T-helper 2 cell treated with Interferon-gamma antibody and Interleukin-4, amounts not matched to agents 100 ng/mL and 5 ng/mL, for 36 hours (primary cell): ENCODE measurements around the gene AHRR. TPM values are rescaled to one million over a fixed set of nuclear protein-coding genes. Genes with fewer than 3 reads are reported as not detected.
"Not testable (repeated sequence)": the region's sequence is repeated elsewhere in the genome, so short reads cannot be mapped to it uniquely, and the experiment has no call there.

Source experiments
- intact Hi-C: fragments of 100-400 bp; cut with micrococcal nuclease; formaldehyde crosslinking; loops from one replicate; pipeline ENCODE4 v1.15.1; 2023
- total RNA-seq: library from RNA; stranded (reverse); gene quantifications from 2 replicates; pipeline ENCODE4 v1.2.3, GENCODE V29; 2022

Gene AHRR
- total RNA-seq, 1 donor from 2014 or later: 39.4 TPM

DNA sequence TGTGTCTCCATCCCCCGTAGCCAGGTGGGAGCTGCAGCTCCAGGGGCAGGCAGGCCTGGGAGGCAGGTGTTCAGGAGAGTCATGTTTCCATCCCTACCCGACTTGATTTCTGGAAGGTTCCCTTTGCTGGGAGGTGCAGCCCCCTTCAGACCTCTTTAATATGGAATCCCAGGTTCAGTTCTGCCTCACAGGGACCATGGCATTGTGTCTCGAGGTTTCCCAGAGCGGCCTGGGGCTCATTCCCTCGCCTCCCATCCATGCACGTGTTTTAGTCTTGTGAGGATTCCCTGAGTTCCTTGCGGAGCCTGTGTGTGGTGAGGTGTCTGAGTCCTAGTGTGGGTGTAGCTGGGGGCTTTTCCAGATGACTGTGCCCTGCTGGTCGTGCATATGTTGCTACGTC, 16.5 kb upstream of the AHRR start:
- intact Hi-C loops: no loop called here

DNA sequence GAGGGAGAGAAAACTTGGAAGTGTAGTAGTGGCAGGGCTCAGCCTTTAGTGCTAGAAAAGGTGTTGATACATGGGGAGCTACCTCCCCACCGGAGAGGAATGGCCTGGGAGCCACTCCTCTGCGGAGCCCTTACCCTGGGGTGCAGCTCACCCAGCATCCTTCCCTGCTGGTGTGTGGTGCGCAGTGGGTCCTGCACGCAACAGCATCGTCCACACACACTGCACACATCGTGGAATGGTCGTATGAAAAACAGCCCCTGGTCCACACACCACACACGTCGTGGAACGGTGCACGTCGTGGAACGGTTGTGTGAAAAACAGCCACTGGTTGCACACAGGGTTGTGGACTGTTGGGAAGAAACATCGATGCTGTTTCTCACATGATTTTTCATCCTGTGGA, 16.1 kb upstream of the AHRR start:
- intact Hi-C loops: no loop called here

DNA sequence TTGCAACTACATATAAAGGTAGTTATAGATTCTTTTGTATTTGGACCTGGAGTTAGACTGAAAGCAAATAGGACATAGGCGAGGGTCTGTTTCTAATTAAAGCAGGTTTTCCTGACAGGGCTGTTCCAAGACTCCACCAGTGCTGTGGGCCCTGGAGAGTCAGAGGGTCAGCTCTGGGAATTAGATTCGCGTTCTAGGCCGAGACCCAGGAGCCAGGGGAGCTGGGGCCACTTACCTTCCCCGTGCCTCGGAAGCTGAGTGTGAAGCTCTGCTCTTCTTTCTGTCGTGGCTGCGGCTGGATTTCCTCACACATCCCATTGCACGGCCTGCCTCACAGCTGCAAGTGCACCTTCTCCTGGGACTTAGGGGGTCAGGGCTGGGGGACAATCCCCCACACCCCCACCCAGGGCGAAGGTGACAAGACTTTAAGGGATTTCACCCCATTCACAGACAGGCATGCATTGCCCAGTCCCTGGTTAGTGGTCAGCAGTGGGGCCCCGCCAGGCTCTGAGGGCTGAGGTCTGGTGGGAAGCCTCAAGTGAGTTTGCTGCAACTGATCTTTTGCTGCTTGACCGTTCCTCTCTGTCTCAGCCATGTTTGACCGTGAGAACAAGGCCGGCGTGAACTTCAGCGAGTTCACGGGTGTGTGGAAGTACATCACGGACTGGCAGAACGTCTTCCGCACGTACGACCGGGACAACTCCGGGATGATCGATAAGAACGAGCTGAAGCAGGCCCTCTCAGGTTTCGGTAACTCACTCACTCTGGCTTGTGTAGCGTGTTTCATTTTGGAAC, 15.3 kb upstream of the AHRR start:
- intact Hi-C loops: no loop called here

DNA sequence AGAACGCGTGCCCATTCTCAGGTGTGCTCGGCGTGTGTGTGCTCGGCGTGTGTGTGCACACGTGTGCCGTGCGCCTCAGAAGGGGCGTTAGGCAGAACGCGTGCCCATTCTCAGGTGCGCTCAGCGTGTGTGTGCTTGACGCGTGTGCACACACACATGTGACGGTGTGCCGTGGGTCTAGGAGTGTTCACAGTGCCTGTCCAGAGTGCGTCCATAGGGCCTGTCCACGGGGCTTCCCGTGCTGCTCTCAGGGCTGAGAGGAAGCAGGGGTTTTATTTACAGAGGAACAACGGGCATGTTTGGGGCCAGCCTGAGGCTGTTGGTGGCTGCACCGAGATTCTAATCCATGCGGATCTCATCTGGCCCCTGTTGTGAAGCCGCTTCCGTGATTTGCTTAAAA, 14.2 kb upstream of the AHRR start:
- intact Hi-C loops: no loop called here

DNA sequence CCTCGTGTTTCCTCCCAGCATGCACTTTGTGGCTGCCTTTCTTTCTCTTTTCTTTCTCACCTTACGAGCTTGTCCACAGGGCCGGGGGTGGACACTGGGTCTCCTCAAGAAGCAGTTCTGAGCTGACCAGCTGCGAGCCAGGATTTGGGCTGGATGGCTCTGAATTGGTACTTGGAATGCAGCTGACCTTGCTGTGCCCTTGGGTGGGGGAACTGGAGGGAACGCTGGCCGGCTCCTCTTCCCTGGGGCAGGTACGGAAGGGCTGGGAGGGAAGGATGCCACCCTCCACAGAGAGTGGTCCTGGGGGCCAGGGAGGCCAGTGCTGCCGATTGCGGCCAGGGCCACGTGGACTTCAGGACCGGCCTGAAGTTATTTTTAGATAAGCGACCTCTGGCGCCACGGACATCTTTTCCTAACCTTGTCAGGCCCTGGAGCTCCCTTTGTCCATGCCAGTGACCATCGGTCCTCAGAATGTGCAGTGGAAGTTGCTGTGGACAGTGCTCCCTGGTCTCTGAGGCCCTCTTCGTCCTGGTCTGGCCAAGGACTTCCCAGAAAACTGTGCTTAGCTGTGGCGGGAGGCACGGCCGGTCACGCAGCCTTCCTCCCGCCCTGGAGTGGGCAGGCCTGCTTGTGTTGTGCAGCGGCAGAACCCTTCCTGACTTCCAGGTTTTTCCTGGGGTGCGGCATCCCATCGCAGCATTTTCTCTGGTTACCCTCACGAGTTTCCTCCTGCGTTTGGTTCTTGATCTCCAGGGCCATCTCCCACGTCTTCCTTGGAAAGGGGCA, 13.5 kb upstream of the AHRR start:
- intact Hi-C loops: no loop called here

DNA sequence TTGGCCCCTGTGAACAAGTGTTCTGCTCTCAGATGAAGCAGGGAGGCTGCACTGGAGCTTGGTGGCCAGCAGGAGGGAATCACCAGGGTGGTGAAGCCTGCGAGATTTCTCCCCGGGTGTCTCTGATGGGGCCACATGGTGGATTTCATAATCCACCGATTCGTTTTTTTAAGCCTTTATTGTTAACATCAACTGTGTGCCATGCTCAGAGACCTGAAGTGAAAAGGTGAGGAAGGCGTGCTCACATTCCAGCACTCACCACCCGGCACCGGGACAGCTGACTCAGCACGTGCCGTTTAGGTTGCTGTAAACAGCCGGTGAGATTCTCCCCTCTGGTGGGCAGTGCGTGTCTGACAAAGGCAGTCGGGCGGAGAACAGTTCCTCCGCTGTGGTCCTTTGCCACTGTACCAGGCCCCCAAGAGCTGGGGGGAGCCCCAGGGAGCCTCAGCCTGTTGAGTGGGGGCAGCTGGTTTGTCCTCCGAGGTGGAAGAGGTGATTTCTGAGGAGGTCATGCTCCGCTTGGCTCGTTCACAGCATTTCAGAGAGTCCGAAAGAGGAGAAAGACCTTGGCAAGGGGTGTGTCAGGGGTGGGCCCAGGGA, 12.7 kb upstream of the AHRR start:
- intact Hi-C loops: no loop called here

DNA sequence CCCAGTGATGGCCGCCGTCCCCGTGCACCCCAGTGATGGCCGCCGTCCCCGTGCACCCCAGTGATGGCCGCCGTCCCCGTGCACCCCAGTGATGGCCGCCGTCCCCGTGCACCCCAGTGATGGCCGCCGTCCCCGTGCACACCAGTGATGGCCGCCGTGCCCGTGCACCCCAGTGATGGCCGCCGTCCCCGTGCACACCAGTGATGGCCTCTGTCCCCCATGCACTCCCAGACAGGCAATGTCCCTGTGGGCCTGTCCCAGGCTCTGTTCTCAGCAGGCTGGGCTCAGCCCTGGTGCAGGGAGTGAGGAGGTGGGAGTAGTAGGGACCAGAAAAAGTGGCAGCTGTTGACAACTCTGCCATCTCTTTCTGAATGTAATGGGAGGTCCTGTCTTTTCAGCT, 11.7 kb upstream of the AHRR start:
- intact Hi-C loops: not testable (repeated sequence)

DNA sequence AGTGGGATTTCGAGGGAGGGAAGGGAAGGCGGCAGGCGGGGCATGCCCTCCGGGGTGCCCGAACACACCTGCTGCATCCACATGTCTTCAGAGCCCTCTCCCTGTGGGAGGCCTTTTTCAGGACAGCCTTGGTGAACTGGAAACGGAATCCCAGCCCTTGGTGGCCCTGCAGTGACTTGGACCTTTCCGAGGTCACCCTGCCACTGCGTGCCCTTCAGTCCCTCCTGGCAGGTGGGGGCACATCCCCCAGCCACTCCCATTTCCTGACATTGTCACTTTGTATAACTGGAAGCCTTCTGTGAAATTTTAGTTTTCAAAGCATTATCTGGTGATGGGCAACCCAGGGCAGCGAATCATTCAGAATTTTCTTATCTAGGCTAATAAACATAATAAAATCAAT, 11.0 kb upstream of the AHRR start:
- intact Hi-C loops: no loop called here

DNA sequence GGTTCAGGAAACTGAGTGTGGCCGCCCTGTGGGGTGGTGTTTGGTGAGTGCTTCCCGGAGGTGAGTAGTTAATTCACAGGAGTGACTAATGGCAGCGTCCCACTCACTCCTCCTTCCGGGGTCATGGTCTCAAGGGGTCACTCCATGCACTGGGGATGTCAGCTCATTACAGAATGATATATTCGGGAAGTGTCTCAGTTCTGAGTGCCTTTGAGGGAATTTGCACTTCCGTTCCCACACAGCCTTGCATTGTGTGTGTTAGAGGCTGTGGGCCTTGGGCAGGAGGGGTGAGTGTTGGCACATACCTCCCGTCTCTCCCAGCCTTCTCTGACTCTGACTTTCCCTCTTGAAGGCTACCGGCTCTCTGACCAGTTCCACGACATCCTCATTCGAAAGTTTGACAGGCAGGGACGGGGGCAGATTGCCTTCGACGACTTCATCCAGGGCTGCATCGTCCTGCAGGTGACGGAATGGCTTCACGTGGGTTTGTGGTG, 10.5 kb upstream of the AHRR start:
- intact Hi-C loops: no loop called here

DNA sequence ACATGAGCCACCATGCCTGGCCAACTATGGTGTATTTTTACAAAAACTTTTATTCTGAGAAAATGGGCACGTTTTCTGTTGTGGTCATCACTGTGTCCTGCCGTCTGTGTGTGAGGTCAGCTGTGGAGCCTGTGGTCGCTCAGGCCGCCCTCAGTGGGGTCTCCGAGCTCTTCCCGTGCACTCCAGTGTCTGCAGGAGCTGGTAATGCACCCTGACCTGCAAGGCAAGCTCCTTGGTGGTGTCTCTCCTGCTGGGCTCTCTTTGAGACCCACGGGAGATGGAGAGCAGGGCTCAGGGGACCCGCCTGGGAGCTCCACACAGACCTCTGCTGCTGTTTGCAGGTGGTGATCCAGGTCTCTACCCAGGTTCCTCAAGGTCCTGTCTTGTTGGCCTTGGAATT, 9.6 kb upstream of the AHRR start:
- intact Hi-C loops: no loop called here

DNA sequence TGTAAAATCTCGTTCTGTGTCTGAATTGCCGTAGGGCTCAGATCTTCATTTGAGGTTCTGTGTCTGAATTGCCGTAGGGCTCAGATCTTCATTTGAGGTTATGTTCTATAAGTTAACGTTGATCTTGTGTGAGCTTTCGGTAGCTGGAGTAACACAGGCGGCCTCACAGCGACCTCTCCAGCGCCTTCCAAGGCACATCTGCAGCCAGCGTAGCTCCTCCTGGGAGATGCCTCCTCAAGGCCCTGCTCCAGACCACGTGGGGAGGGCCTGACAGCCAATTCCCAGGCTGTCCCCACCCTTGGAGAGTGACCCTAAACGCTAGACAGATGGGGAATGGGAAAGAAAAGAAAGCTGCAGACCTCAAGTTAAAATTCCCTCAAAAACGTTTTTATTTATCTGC, 8.7 kb upstream of the AHRR start:
- intact Hi-C loops: no loop called here

DNA sequence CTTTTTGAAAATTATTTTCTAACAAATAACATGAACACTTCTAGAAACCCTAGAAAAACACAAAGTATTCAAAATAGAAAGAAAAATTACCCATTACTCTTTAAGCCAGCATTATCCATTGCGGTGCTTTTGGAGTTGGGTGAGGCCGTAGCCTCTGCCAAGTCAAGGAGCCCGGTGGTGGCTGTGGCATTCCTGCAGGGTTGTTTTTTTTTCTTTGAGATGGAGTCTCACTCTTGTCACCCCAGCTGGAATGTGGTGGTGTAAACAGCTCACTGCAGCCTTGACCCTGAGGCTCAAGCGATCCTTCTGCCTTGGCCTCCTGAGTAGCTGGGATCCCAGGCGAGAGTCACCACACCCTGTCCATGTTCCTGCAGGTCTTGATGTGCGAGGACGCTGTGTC, 8.2 kb upstream of the AHRR start:
- intact Hi-C loops: no loop called here

DNA sequence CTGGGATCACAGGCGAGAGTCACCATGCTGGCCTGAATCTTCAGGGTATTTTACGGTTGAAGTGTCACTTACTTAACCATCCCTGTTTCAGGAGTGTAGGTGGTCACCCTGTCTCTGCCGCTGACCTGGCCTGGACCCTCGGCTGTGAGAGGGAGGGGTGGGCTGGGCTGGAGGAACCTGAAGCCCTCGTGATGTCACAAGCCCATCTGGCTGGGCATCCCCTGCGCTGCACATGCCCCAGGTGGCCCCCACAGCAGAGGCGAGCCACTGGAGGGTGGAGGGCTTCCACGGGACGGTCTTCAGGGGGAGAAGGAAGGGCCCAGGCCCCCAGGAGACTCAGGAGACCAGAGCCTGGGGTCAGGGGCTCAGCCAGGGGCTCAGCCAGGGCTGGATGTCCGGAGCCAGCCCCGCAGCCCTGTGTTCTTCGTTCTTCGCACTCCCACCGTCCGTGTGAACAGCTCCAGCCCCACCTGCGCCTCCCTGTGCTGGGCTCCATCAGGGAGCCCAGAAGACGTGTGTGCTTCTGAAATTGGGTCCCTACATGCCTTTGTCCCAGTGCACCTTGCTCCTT, 7.6 kb upstream of the AHRR start:
- intact Hi-C loops: no loop called here

DNA sequence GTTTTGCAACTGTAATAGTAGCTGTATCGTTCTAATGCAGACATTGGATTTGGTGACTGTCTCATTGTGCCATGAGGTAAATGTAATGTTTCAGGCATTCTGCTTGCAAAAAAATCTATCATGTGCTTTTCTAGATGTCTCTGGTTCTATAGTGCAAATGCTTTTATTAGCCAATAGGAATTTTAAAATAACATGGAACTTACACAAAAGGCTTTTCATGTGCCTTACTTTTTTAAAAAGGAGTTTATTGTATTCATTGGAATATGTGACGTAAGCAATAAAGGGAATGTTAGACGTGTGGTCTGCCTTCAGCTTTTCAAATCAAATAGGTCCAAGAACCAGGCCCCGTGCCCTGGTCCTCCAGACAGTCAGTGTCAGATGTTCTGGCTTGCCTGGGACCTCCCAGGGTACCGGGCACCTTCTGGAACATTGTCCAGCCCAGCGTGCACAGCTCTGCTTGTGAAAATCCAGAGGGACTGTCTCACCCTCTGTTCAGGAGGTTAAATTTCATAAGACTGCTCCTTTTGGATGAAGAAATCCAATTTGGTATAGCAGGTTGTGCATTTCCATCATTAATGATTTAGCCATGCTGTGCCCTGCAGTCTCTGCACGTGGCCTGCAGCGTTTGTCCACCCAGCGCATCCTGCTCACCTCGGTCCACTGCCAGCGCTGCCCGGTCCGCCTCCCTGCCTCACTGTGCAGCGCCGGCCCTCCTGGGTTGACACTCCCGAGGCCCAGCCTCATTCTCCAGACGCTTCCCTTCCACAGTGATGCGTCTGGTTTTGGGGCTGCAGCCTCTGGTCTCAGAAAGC, 6.6 kb upstream of the AHRR start:
- intact Hi-C loops: no loop called here

DNA sequence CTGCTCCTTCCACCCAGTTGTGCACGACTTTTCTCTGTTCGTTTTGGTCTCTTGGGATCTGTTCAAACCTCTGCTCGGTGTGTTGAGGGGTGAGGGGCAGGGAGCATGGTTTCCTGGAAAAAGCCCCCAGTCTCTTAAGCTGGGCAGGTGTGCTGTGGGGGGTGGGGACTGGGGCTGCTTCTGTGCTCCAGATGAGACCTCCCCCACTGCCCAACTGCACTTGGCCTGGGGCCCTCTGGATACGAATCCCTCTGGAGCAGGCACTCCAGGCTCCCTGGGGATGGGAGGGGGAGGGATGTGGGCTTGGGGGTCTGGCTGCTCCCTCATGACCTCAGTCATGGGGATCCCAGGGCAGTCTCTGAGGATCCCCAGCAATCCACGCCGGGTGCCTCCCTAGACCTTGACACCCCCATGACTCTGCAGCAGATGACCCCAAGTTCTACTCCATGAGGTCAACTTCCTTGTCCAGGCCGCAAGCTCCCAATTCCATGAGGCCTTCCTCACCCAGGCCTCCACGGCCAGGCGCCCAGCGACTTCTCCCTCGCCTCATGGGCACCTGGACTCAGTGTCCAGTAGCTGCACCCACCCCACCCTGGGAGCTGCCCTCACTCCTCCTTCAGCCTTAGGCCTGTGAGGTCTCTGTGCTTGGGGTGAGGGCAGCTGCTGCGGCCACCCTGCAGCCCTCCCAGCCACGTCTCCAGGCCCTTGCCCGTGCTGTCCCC, 5.9 kb upstream of the AHRR start:
- intact Hi-C loops: no loop called here

DNA sequence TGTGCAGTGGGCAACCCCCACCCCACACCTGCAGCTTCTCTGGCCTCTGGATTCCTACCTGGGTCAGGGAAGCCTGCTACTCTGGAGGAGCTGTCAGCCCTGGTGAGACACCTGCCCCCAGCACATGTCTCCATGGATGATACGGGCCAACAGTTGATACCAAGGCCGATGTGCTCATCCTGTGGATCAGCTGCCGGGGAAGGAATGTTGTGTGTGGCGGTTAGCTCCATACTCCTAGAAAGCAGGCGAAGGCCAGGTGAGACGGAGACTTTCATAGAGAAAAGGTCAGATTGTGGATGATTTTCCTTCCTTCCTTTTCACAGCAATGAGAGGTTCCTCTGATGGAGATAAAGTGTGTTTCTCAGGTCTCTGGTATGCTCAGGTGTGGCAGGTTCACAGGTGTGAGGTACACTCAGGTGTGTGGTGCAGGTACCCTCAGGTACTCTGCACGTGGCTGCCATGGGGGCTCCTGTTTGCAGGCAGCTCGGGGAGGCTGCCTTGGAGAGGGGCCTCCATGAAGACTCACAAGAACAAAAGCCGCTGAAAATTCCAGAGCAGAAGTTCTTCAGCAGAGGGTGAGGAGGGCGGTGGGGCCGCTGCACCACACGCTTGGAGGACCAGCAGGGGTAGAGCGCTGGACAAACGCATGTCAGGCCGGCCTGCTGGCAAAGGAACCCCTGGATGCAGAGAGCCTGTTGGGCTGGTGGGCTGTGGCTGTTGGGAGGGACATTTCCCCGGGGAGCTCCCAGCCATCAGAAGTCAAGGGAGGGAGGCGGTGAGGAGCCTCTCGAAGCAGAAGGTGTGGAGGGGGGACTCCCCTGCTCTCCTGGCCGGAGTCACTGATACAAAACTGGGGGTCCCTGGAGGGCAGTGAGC, 5.1 kb upstream of the AHRR start:
- intact Hi-C loops: loop anchor here (1.0 kb wide), 1 partner anchor 115 kb away; no protein-coding TSS in a partner anchor

DNA sequence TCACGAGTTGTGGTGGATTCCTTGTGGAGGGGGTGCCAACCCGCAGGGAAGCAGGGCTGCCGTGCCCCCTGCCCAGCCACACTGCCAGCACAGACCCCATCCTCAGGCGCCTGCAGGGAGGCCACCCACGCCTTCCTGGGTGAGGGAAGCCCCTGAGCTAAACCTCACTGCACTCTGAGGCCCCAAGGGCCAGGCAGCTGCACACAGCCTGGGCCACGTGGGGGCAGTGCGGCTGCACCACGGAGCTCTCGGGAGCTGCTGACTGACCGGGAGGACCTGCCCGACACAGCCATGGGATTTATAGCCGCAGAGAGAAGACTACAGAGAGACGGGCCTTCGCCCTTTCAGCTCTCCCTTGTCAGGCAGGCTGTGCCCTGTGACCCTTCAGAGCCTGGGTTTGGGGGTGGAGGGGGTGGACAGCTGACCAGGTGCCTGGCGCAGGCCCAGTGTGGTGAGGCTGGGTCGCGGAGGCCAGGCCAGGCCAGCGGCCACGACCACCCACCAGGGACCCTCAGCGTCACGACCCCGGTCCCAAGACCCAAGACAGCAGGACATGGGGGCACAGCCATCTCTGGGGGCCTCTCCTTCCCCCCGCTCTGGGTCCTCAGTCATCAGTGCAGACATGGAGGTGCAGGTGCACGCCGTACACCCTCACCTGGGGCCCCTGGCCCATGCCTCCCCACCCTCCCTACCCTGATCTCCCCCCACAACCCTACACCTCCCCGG, 4.3 kb upstream of the AHRR start:
- intact Hi-C loops: loop anchor here (1.0 kb wide), 1 partner anchor 114 kb away; no protein-coding TSS in a partner anchor

DNA sequence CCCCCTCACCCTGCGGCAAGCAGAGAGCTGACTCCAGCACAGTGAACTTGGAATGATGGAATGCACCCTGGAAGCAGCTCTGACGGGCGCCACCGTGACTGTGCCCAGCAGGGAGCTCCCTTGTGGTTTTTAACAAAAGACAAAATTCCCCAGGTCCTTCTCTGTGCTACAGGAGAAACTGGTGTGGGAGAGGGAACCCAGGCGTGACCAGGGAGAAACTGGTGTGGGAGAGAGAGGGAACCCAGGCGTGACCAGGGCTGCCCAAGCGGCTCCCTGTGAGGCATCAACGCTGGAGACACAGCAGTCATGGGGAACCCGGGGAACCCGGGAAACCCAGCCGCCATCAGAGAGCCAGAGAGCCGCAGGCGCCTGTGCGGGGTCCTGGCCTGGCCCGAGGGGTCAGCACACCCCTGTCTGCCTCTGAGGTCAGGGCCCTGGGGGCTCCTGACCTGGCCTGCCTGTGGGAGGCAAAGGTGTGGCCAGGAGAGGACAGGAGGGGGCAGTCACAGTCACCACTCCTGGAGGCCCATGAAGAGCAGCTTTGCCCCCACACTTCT, 3.1 kb upstream of the AHRR start:
- intact Hi-C loops: no loop called here
